Measurements from ENCODE around the gene RUNX1.

Gene RUNX1

DNA sequence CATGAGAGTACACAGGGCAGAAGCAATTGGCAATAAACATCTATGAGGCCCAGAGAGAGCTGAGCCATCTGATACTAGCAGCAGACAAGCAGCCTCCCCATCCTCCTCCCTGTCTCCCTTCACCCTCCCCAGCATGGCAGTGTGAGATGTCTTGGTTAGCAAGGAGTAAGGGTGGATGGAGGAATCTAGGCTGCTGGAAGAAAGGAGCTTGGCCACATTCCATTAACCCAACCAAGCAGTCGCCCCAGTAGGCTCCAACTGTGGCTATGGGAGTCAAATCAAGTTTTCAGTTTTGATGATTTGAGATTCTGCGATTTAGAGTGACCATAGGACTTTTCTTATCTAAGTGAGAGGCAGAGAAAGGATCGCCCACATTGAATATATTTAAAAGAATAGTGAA lies 12.9 kb upstream of the RUNX1 start:
- TF ChIP-seq ISL1 (CRISPR knock-in tag; IDR thresholded peaks at IDR 0.05) (no peak), OSR1 (CRISPR knock-in tag; IDR thresholded peaks at IDR 0.05) (no peak), RARB (CRISPR knock-in tag; IDR thresholded peaks at IDR 0.05) (no peak), ZFP30 (CRISPR knock-in tag; IDR thresholded peaks at IDR 0.05) (no peak)
- no peak for ATAC-seq

DNA sequence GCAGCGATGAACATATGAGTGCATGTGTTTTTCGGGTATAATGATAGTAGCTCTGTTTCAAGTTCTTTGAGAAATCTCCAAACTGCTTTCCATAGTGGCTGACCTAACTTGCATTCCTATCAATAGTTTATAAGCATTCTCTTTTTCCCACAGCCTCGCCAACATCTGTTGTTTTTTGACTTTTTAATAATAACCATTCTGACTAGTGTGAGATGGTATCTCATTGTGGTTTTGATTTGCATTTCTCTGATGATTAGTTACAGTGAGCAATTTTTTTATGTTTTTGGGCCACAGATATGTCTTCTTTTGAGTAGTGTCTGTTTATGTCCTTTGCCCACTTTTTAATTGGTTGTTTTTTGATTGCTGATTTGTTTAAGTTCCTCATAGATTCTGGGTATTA lies 10.6 kb upstream of the RUNX1 start:
- TF ChIP-seq ZNF565 (CRISPR knock-in tag; conservative IDR thresholded peaks at IDR 0.05; ENCODE audit: low read depth) (no peak), PPARA (CRISPR knock-in tag; IDR thresholded peaks at IDR 0.05; ENCODE audit: borderline replicate concordance) (no peak), SNAI2 (CRISPR knock-in tag; IDR thresholded peaks at IDR 0.05) (no peak), TOX (CRISPR knock-in tag; IDR thresholded peaks at IDR 0.05; ENCODE audit: borderline replicate concordance) (no peak), ZC3H10 (CRISPR knock-in tag; IDR thresholded peaks at IDR 0.05) (no peak), RARB (CRISPR knock-in tag; IDR thresholded peaks at IDR 0.05) (no peak), ARNTL (CRISPR knock-in tag; IDR thresholded peaks at IDR 0.05; ENCODE audit: borderline replicate concordance, low read depth) (no peak), ZFP3 (CRISPR knock-in tag; IDR thresholded peaks at IDR 0.05) (no peak), GLIS3 (CRISPR knock-in tag; IDR thresholded peaks at IDR 0.05) (no peak), ISL1 (CRISPR knock-in tag; IDR thresholded peaks at IDR 0.05) (no peak), ZFP30 (CRISPR knock-in tag; IDR thresholded peaks at IDR 0.05) (no peak), ZNF70 (CRISPR knock-in tag; IDR thresholded peaks at IDR 0.05) (no peak)
- TF ChIP-seq, protein P1, sequence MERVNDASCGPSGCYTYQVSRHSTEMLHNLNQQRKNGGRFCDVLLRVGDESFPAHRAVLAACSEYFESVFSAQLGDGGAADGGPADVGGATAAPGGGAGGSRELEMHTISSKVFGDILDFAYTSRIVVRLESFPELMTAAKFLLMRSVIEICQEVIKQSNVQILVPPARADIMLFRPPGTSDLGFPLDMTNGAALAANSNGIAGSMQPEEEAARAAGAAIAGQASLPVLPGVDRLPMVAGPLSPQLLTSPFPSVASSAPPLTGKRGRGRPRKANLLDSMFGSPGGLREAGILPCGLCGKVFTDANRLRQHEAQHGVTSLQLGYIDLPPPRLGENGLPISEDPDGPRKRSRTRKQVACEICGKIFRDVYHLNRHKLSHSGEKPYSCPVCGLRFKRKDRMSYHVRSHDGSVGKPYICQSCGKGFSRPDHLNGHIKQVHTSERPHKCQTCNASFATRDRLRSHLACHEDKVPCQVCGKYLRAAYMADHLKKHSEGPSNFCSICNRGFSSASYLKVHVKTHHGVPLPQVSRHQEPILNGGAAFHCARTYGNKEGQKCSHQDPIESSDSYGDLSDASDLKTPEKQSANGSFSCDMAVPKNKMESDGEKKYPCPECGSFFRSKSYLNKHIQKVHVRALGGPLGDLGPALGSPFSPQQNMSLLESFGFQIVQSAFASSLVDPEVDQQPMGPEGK (CRISPR knock-in tag; IDR thresholded peaks at IDR 0.05; ENCODE audit: borderline replicate concordance): no peak
- TF ChIP-seq, protein P2, sequence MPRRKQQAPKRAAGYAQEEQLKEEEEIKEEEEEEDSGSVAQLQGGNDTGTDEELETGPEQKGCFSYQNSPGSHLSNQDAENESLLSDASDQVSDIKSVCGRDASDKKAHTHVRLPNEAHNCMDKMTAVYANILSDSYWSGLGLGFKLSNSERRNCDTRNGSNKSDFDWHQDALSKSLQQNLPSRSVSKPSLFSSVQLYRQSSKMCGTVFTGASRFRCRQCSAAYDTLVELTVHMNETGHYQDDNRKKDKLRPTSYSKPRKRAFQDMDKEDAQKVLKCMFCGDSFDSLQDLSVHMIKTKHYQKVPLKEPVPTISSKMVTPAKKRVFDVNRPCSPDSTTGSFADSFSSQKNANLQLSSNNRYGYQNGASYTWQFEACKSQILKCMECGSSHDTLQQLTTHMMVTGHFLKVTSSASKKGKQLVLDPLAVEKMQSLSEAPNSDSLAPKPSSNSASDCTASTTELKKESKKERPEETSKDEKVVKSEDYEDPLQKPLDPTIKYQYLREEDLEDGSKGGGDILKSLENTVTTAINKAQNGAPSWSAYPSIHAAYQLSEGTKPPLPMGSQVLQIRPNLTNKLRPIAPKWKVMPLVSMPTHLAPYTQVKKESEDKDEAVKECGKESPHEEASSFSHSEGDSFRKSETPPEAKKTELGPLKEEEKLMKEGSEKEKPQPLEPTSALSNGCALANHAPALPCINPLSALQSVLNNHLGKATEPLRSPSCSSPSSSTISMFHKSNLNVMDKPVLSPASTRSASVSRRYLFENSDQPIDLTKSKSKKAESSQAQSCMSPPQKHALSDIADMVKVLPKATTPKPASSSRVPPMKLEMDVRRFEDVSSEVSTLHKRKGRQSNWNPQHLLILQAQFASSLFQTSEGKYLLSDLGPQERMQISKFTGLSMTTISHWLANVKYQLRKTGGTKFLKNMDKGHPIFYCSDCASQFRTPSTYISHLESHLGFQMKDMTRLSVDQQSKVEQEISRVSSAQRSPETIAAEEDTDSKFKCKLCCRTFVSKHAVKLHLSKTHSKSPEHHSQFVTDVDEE (CRISPR knock-in tag; IDR thresholded peaks at IDR 0.05): no peak
- TF ChIP-seq, protein P3, sequence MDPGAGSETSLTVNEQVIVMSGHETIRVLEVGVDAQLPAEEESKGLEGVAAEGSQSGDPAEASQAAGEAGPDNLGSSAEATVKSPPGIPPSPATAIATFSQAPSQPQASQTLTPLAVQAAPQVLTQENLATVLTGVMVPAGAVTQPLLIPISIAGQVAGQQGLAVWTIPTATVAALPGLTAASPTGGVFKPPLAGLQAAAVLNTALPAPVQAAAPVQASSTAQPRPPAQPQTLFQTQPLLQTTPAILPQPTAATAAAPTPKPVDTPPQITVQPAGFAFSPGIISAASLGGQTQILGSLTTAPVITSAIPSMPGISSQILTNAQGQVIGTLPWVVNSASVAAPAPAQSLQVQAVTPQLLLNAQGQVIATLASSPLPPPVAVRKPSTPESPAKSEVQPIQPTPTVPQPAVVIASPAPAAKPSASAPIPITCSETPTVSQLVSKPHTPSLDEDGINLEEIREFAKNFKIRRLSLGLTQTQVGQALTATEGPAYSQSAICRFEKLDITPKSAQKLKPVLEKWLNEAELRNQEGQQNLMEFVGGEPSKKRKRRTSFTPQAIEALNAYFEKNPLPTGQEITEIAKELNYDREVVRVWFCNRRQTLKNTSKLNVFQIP (CRISPR knock-in tag; IDR thresholded peaks at IDR 0.05; ENCODE audit: borderline replicate concordance, low read depth): no peak
- TF ChIP-seq, protein P4, sequence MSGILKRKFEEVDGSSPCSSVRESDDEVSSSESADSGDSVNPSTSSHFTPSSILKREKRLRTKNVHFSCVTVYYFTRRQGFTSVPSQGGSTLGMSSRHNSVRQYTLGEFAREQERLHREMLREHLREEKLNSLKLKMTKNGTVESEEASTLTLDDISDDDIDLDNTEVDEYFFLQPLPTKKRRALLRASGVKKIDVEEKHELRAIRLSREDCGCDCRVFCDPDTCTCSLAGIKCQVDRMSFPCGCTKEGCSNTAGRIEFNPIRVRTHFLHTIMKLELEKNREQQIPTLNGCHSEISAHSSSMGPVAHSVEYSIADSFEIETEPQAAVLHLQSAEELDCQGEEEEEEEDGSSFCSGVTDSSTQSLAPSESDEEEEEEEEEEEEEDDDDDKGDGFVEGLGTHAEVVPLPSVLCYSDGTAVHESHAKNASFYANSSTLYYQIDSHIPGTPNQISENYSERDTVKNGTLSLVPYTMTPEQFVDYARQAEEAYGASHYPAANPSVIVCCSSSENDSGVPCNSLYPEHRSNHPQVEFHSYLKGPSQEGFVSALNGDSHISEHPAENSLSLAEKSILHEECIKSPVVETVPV (CRISPR knock-in tag; IDR thresholded peaks at IDR 0.05): no peak
- TF ChIP-seq, protein P5, sequence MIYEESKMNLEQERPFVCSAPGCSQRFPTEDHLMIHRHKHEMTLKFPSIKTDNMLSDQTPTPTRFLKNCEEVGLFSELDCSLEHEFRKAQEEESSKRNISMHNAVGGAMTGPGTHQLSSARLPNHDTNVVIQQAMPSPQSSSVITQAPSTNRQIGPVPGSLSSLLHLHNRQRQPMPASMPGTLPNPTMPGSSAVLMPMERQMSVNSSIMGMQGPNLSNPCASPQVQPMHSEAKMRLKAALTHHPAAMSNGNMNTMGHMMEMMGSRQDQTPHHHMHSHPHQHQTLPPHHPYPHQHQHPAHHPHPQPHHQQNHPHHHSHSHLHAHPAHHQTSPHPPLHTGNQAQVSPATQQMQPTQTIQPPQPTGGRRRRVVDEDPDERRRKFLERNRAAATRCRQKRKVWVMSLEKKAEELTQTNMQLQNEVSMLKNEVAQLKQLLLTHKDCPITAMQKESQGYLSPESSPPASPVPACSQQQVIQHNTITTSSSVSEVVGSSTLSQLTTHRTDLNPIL (CRISPR knock-in tag; IDR thresholded peaks at IDR 0.05; ENCODE audit: low read depth): no peak
- ATAC-seq: no peak

DNA sequence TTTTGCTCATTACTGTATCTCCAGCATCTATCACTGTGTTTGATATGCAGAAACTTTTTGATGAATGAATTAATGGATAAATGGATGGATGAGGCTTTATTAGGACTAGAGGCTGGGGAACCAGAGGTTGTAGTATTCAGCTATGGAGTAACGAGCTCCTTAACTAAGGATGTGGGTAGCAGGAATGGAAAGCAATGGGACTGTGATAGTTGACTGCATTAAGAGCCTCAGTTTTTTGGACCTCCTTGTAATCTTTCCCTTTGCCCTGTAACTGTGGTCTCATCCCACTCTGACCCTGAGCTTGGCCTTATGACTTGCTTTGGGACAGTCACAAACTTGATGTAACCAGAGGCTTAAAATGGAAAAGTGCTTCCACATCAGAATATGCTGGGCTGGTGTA lies 9.0 kb upstream of the RUNX1 start:
- ATAC-seq: no peak
- TF ChIP-seq OSR1 (CRISPR knock-in tag; IDR thresholded peaks at IDR 0.05) (no peak), RARB (CRISPR knock-in tag; IDR thresholded peaks at IDR 0.05) (no peak), ZC3H10 (CRISPR knock-in tag; IDR thresholded peaks at IDR 0.05) (no peak), ZFP3 (CRISPR knock-in tag; IDR thresholded peaks at IDR 0.05) (no peak), SNAI2 (CRISPR knock-in tag; IDR thresholded peaks at IDR 0.05) (no peak), ISL1 (CRISPR knock-in tag; IDR thresholded peaks at IDR 0.05) (no peak), ZNF70 (CRISPR knock-in tag; IDR thresholded peaks at IDR 0.05) (no peak)
- TF ChIP-seq, protein P2 (CRISPR knock-in tag; IDR thresholded peaks at IDR 0.05): no peak
- TF ChIP-seq, protein P4 (CRISPR knock-in tag; IDR thresholded peaks at IDR 0.05): no peak

All from SK-N-SH treated with all-trans-retinoic acid at 6 μM for 48 hours (cell line).